SU-DHL-6 (cell line): ENCODE measurements around the gene PTPN14.

ENCODE experiments used
- EZH2phosphoT487 ChIP-seq: fragments of 200-600 bp; sonication (generic), shearing (Covaris generic); conservative IDR thresholded peaks from 2 replicates; pipeline ENCODE4 v1.6.1; 2018; ENCODE audit warnings: mild to moderate bottlenecking, antibody characterized with exemption, low read length, moderate library complexity, mixed read lengths
- TF ChIP-seq, protein P1 (sequence below): fragments of 200-600 bp; sonication (generic); IDR thresholded peaks from one replicate; pipeline ENCODE4 v1.5.1; 2017; ENCODE audit warnings: antibody characterized with exemption, mild to moderate bottlenecking, low read length, moderate library complexity; ENCODE audit not compliant: insufficient read depth, poor library complexity, severe bottlenecking

DNA sequence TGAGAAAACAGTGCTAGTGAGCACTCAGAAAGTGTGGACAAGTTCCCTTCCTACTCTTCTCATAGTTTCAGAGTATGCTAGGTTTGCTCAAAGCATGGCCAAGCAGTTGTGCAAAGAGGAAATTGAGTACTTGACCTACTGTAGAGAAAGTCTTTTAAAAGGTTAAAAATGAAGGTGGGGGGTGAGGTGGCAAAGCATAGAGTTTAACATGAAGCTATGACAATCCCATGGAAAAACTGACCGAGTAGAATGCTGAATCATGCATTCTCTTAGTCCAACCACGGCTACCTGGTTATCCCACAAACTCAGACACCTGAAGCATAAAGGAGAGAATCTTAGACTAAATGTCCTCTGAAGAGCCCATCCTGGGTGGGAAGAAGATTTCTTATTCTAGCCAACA, 79.9 kb downstream of the PTPN14 start:
- TF ChIP-seq, protein P1, sequence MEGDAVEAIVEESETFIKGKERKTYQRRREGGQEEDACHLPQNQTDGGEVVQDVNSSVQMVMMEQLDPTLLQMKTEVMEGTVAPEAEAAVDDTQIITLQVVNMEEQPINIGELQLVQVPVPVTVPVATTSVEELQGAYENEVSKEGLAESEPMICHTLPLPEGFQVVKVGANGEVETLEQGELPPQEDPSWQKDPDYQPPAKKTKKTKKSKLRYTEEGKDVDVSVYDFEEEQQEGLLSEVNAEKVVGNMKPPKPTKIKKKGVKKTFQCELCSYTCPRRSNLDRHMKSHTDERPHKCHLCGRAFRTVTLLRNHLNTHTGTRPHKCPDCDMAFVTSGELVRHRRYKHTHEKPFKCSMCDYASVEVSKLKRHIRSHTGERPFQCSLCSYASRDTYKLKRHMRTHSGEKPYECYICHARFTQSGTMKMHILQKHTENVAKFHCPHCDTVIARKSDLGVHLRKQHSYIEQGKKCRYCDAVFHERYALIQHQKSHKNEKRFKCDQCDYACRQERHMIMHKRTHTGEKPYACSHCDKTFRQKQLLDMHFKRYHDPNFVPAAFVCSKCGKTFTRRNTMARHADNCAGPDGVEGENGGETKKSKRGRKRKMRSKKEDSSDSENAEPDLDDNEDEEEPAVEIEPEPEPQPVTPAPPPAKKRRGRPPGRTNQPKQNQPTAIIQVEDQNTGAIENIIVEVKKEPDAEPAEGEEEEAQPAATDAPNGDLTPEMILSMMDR, result no peak
- no peak for TF ChIP-seq EZH2phosphoT487
